Activated CD8-positive, alpha-beta memory T cell treated with anti-CD3 and anti-CD28 coated beads, Interleukin-2, amount 10 ng/mL, durations not matched to agents 7 days and 5 days (primary cell): ENCODE measurements around the gene KIF1A. TPM values are rescaled to one million over a fixed set of nuclear protein-coding genes. Genes with fewer than 3 reads are reported as not detected.
A peak's percentile ranks its signal among the peaks of the same experiment; 100 is the strongest.
"Not testable (repeated sequence)": the region's sequence is repeated elsewhere in the genome, so short reads cannot be mapped to it uniquely, and the experiment has no call there.

ENCODE experiments used
- ATAC-seq: fragments of 150-1000 bp; cut with Tn5 transposase; one replicate; pipeline ENCODE4 v1.10.0; 2021; ENCODE audit warnings: moderate library complexity
- CTCF ChIA-PET: fragments of 350-600 bp; sonication (Branson Sonifier 250); formaldehyde crosslinking; loops from one replicate; lab custom pipeline; 2021; ENCODE audit warnings: antibody characterized with exemption; lab: Charles Lee
- DNase-seq: peaks from one replicate; pipeline ENCODE4 v3.0.0-alpha.2; 2020
- H3K27ac Mint-ChIP-seq: one replicate; pipeline ENCODE4 v1.8.0; 2021; ENCODE audit warnings: mild to moderate bottlenecking, mixed read lengths
- H3K27me3 Mint-ChIP-seq: one replicate; pipeline ENCODE4 v1.8.0; 2021; ENCODE audit warnings: mixed read lengths
- H3K36me3 Mint-ChIP-seq: one replicate; pipeline ENCODE4 v1.8.0; 2021; ENCODE audit warnings: mild to moderate bottlenecking, mixed read lengths
- H3K4me1 Mint-ChIP-seq: one replicate; pipeline ENCODE4 v1.8.0; 2021; ENCODE audit warnings: mixed read lengths
- H3K4me3 Mint-ChIP-seq: one replicate; pipeline ENCODE4 v1.8.0; 2021; ENCODE audit warnings: mild to moderate bottlenecking, moderate library complexity, mixed read lengths
- H3K9me3 Mint-ChIP-seq: one replicate; pipeline ENCODE4 v1.8.0; 2022; ENCODE audit warnings: low read depth, mixed read lengths
- total RNA-seq, 2 experiments: library from RNA; stranded (reverse); gene quantifications; one replicate each; pipeline ENCODE4 v1.2.3, GENCODE V29; 2021

Gene KIF1A
- total RNA-seq, 2 experiments from 2014 or later = 0.76 to 4.6 TPM

DNA sequence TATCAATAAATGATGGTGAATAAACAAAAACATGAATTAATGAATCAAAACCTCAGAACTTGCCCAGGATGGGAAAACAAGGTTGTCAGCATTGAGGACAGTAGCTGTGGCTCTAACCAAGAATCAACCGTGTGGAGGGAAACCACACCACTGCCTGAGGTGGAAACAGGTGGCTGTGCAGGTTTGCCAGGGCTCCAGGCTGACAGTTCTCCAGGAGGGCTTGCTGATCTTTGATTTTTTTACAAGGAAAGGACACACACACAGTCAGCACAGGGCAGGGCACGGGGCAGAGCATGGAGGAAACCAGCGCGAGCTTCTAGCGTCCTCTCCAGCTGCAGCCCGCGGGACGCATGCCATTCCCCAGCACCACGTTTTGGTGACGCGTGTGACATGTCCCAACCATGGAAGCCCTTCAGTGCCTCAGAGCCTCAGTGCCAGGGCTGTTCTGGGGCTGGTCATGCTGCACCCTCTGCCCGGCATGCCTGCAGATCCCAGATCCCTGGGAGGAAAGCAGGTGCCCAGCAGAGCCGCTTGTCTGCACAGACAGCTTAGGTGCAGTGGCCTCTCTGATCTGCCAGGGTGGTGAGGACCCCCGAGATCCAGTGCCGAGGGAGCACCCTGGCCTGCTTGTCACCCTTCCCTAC is 32.8 kb upstream of the KIF1A start:
- Mint-ChIP-seq H3K9me3 (peaks cover 7% of the 10 kb centered on the region), H3K27me3 (peaks cover 3% of the 10 kb centered on the region), H3K36me3 (no peaks in the 10 kb centered on the region), H3K27ac (no peak overlapping the region), H3K4me1 (no peaks in the 10 kb centered on the region), H3K4me3 (no peak overlapping the region)
- ATAC-seq = no peak
- DNase-seq = no peak
- CTCF ChIA-PET = interaction anchor here (1.5 kb wide), 1 partner anchor 225 kb away, joined by 4 read pairs; no protein-coding TSS in a partner anchor

DNA sequence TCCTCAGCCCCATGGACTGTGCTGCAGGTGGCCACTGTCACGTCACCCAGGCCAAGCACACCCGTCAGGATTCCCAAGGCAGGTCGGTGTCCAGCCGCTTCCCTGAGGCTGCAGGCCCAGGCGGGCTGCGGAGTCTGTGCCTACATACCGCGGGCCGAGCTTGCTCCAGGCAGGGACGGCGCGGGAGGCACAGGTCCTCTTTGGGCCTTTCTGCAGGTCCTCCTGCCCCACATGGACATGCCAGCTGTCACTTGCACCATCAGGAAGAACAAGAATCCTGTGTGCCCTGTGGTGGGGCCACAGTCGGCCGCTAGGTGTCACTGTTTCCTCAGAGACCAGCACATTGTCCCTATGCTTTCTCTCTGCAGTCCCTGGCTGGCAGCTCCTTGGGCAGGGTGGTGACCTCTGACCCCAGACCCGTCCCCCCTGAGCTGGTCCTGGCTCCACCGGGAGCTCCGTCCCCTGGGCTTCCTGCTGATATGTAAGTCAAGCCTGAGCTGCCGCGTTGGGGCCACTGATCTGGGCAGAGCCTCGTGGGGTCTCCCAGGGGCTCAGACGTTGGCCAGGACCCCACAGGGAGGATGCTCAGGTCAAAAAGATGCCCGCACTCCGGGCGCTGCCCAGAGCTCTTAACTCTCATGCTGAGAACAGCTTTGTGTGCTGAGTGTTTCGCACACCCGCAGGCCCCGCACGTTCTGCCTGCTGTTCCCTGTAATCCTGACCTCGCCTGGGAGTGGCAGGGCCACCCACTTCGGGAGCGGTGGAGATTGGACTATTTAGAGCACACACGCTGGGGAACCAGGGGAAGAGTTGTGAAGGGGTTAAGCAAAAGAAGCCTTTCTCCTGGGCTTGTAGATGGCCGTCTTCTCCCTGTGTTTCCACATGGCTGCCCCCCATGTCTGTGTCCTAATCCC is 31.3 kb upstream of the KIF1A start:
- Mint-ChIP-seq H3K9me3 (peaks cover 11% of the 10 kb centered on the region), H3K27ac (no peak overlapping the region), H3K36me3 (no peaks in the 10 kb centered on the region), H3K27me3 (peaks cover 3% of the 10 kb centered on the region), H3K4me3 (no peak overlapping the region), H3K4me1 (no peaks in the 10 kb centered on the region)
- peak; percentile 86 for DNase-seq
- peak; percentile 92 for ATAC-seq
- CTCF ChIA-PET = interaction anchor here (0.7 to 2.5 kb wide), 10 partner anchors 9 to 883 kb away, joined by 3 to 22 read pairs (median 3); partner anchors contain the start of genes D2HGDH and PPP1R7

DNA sequence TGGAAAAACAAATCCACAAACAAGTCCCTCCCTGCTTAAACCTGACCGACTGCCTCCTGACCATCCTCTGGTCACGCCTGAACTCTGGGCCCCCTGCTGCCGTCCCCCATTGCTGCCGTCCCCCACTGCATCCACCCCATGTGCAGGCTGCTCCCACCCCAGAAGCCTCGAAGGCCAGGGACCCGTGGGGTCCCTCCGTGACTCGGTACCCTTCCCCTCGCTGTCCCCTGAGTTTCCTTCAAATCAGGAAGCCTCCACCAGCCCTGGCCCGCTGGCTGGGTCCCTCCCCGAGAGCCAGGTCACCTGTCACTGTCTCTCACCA is 30.7 kb upstream of the KIF1A start:
- Mint-ChIP-seq H3K4me3 (no peak overlapping the region), H3K27ac (no peak overlapping the region), H3K9me3 (peaks cover 12% of the 10 kb centered on the region), H3K4me1 (no peaks in the 10 kb centered on the region), H3K27me3 (peaks cover 3% of the 10 kb centered on the region), H3K36me3 (no peaks in the 10 kb centered on the region)
- CTCF ChIA-PET = interaction anchor here (0.7 to 2.5 kb wide), 7 partner anchors 10 to 883 kb away, joined by 3 to 22 read pairs (median 3); partner anchors contain the start of genes D2HGDH and PPP1R7
- no peak for ATAC-seq
- no peak for DNase-seq

DNA sequence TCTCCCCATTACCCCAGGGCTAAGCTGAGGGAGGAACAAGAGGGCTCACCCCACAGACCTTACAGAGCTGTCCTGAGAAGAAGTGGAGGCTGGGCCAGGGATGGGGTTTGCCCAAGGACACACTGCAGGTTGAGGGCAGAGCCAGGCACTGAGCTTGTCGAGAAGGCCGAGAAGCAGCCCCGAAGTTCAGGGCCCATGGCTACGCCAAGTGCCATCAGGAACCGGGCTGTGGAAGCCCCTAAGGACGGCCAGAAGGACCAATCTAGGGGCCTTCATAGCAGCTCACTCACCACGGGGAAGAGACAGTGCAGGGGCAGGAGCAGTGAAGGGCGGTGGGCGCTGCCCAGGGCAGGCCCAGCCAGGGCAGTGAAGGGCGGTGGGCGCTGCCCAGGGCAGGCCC is 30.0 kb upstream of the KIF1A start:
- Mint-ChIP-seq H3K4me1 (no peaks in the 10 kb centered on the region), H3K36me3 (no peaks in the 10 kb centered on the region), H3K4me3 (no peak overlapping the region), H3K9me3 (peaks cover 12% of the 10 kb centered on the region), H3K27ac (no peak overlapping the region), H3K27me3 (peaks cover 3% of the 10 kb centered on the region)
- DNase-seq = no peak
- CTCF ChIA-PET = interaction anchor here (1.0 to 2.5 kb wide), 2 partner anchors 11 to 336 kb away, joined by 3 to 22 read pairs; no protein-coding TSS in a partner anchor
- no peak for ATAC-seq

DNA sequence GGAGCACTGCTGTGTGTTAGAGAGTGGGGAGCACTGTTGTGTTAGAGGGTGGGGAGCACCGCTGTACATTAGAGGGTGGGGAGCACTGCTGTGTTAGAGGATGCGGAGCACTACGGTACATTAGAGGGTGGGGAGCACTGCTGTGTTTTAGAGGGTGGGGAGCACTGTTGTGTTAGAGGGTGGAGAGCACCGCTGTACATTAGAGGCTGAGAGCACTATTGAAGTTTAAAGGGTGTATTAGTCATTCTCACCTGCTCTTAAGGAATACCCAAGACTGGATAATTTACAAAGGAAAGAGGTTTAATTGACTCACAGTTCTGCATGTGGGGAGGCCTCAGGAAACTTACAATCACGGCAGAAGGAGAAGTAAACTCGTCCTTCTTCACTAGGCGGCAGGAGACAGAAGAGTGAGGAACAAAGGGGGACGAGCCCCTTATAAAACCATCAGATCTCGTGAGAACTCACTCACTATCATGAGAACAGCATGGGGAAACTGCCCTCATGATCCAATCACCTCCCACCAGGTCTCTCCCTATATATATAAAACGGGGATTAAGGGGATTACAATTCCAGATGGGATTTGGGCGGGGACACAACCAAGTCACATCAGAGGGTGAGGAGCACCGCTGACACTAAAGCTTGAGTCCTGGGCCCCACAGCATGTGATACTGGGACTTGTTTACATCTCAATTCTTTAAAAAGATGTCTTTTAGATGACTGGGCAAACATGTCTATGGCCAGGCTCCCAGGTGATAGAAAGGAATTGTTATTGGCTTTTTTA is 29.1 kb upstream of the KIF1A start:
- Mint-ChIP-seq H3K9me3 (peaks cover 7% of the 10 kb centered on the region), H3K36me3 (no peaks in the 10 kb centered on the region), H3K27ac (no peak overlapping the region), H3K4me1 (no peaks in the 10 kb centered on the region), H3K4me3 (no peak overlapping the region), H3K27me3 (peaks cover 4% of the 10 kb centered on the region)
- no peak for ATAC-seq
- DNase-seq = no peak
- CTCF ChIA-PET = interaction anchor here (1.0 to 2.5 kb wide), 2 partner anchors 12 to 335 kb away, joined by 3 to 22 read pairs; no protein-coding TSS in a partner anchor

DNA sequence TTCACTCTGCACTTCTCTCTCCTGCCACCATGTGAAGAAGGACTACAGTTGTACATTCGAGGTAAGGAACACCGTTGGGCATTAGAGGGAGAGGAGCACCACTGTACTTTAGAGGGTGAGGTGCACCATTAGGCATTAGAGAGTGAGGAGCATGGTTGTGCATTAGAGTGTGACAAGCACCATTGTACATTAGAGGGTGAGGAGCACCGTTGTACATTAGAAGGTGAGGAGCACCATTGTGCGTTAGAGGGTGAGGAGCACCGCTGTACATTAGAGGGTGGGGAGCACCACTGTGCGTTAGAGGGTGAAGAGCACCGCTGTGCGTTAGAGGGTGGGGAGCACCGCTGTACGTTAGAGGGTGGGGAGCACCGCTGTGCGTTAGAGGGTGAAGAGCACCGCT is 27.8 kb upstream of the KIF1A start:
- CTCF ChIA-PET = no interaction called here
- H3K4me1 Mint-ChIP-seq = no peaks in the 10 kb centered on the region
- H3K9me3 Mint-ChIP-seq = peaks cover 6% of the 10 kb centered on the region
- no peak overlapping the region for H3K27ac Mint-ChIP-seq
- ATAC-seq = no peak
- H3K36me3 Mint-ChIP-seq = no peaks in the 10 kb centered on the region
- no peak overlapping the region for H3K4me3 Mint-ChIP-seq
- H3K27me3 Mint-ChIP-seq = peaks cover 11% of the 10 kb centered on the region
- DNase-seq = no peak

DNA sequence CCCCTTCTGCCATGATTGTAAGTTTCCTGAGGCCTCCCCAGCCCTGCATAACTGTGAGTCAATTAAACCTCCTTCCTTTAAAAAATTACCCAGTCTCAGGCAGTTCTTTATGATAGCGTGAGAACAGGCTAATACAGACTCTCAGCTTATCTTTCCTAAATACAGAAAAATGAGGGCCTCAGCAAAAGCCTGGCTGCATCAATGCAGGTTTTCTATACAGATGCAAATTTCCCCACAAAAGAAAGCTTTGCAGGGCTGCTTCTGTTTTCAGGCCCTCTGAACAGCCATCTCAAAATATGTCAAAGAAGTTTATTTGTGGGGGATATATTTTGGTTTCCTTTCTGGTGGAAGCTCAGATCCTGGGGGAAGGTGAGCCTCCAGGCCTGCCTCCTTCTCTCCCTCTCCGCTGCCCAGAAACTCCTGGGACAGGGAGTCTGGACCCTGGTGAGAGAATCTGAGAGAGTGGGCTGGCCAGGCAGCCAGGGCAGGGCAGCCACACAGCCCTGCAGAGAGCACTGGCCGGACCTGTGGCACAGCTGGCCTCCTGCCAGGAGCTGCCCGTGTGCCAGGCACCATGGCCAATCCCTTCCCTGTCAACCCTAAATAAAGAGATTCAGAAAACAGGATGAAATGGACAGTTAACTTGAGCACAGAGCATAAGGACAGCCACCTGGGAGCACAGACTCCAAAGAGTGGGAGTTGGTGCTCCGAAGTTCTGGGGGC is 27.0 kb upstream of the KIF1A start:
- no peak overlapping the region for H3K27ac Mint-ChIP-seq
- no peaks in the 10 kb centered on the region for H3K4me1 Mint-ChIP-seq
- no peak overlapping the region for H3K4me3 Mint-ChIP-seq
- CTCF ChIA-PET = no interaction called here
- ATAC-seq = no peak
- peaks cover 6% of the 10 kb centered on the region for H3K9me3 Mint-ChIP-seq
- no peaks in the 10 kb centered on the region for H3K36me3 Mint-ChIP-seq
- no peak for DNase-seq
- H3K27me3 Mint-ChIP-seq = peaks cover 8% of the 10 kb centered on the region

DNA sequence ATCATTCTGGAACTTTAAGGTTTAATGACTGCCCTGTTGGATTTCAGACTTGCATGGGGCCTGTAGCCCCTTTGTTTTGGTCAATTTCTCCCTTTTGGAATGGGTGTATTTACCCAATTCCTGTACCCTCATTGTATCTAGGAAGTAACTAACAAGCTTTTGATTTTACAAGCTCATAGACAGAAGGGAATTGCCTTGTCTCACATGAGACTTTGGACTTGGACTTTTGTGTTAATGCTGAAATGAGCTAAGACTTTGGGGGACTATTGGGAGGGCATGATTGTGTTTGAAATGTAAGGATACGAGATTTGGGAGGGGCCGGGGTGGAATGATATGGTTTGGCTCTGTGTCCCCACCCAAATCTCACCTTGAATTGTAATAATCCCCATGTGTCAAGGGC is 26.3 kb upstream of the KIF1A start:
- DNase-seq, ATAC-seq, H3K4me3 Mint-ChIP-seq, CTCF ChIA-PET, H3K4me1 Mint-ChIP-seq, H3K27ac Mint-ChIP-seq, H3K9me3 Mint-ChIP-seq, H3K36me3 Mint-ChIP-seq: not testable (repeated sequence)
- peaks cover 10% of the 10 kb centered on the region for H3K27me3 Mint-ChIP-seq

DNA sequence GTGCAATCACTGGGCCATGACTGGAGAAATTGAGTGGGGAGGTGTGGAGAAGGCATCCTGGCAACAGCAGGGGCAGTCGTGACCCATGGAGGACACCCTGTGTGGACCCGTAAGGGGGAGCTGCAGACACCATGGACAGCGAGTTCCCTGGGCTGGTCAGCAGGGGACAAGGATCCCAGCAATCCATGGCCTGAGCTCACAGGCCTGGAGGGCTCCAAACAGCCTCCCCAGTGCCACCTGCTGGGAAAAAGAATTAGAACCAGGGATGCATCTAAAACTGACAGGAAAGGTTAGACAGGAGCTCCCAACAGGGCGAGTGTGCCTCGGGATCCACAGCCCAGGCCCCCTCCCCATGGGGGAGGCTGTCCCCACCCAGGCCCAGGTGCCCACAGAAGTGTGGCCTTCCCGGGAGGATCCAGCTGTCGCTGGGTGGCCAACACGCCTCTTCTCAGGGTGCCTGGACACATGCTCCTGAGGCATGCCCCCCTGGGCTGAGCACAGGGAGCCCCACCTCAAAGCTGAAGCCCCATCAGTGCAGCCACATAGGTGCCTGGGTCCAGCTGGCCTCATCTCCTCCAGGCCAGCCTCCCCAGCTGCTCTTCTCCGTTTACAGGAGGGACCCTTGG is 20.5 kb upstream of the KIF1A start:
- Mint-ChIP-seq H3K27ac (no peak overlapping the region), H3K9me3 (no peaks in the 10 kb centered on the region), H3K4me1 (no peaks in the 10 kb centered on the region), H3K36me3 (no peaks in the 10 kb centered on the region), H3K4me3 (no peak overlapping the region), H3K27me3 (peaks cover 10% of the 10 kb centered on the region)
- peak; percentile 63 for ATAC-seq
- CTCF ChIA-PET = interaction anchor here (1.1 to 2.2 kb wide), 5 partner anchors 11 to 327 kb away, joined by 3 to 8 read pairs (median 5); no protein-coding TSS in a partner anchor
- DNase-seq = no peak

DNA sequence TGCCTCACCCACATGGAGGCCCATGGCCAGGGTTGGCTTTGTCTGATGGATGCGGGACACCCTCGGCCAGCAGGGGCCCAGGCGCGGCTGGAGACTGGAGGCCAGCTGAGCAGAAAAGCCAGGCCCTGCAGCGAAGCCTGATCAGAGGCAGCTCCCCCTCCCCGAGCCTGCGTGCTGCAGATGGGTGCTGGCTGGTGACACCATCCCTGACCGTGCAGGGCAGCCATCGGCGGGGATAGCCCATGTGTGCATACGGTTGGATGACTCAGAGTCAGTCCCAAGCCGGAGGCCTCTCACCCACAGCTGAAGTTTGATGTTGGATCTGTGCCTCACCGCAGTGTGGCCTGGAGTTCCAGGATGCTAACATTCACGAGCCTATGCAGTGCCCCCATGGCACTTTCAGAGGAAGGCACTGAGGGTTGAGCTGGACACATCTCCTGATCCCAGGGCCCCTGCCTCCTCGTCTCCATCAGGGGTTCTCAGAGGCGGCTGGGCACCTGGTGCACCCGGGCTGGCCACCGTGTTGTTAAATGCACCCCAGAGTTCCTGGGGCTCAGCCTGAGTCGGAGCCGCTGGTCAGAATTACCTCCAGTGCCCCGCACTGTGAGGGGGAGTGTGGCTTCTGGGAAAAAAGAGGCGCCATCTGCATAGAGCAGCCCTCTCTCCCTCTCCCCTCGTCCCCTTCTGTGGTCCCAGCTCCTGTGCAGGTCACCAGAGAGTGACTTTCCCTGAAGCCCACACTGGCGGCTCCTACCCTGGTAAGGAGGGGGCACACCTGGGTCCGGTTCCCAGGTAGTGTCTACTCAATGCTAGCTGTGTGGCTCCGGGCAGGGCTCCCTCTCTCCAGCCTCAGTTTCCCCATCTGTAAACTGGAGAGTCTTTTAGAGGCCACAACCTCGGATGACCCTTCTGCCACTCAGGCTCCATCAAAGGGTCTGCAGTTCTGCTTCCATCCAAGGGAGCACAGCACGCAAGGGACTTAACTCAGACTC is 19.4 kb upstream of the KIF1A start:
- H3K27me3 Mint-ChIP-seq = peaks cover 10% of the 10 kb centered on the region
- DNase-seq (no peak), ATAC-seq (no peak)
- H3K4me3 Mint-ChIP-seq = no peak overlapping the region
- H3K9me3 Mint-ChIP-seq = no peaks in the 10 kb centered on the region
- H3K4me1 Mint-ChIP-seq = no peaks in the 10 kb centered on the region
- H3K36me3 Mint-ChIP-seq = no peaks in the 10 kb centered on the region
- H3K27ac Mint-ChIP-seq = no peak overlapping the region
- CTCF ChIA-PET = interaction anchor here (1.1 to 1.6 kb wide), 5 partner anchors 10 to 326 kb away, joined by 3 to 8 read pairs (median 5); no protein-coding TSS in a partner anchor

DNA sequence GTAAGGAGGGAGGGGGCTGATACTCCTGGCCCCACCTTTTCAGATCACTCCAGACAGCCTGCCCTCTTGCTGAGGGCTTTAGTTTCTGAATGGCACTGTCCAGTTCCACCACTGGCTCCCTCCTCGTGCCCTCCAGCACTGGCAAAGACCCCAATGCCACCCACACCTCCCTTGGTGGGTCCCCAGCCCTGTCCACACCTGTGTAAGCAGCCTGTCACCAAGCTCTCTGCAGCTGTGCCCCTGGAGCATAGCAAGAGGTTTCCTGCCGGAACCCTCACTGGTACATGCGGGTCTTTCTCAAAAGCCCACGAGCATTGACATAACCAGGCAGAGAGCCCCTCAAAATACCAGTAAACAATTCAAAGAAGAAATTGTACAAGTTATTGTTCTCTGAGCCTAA is 17.6 kb upstream of the KIF1A start:
- Mint-ChIP-seq H3K9me3 (no peaks in the 10 kb centered on the region), H3K27me3 (peaks cover 2% of the 10 kb centered on the region), H3K4me3 (no peak overlapping the region), H3K36me3 (no peaks in the 10 kb centered on the region), H3K4me1 (peaks cover 1% of the 10 kb centered on the region), H3K27ac (no peak overlapping the region)
- CTCF ChIA-PET = no interaction called here
- DNase-seq (no peak), ATAC-seq (no peak)
